ENCODE measurements around the gene RIC8A. TPM values are rescaled to one million over a fixed set of nuclear protein-coding genes. Genes with fewer than 3 reads are reported as not detected.

RIC8A gene
- total and polyA plus RNA-seq, 9 donors = 33.6 to 119 (median 83.8) TPM

DNA sequence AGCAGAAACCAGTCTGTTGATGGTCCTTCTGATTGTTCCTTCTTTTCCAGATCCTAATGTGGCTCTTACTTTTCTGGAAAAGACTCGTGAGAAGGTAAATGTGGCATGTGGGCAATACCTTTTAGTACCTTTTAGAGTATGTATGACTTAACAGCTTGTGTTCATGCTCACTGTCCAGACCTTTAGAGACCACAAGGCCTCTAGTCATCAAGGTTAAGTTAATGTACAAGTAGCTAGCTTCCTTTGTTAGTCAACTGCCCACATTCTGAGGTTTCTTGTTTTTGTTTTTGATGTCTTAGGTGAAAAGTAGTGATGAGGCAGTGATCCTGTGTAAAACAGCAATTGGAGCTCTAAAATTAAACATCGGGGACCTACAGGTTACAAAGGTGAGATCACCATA lies 36.9 kb downstream of the RIC8A start:
- no peak overlapping the region for H3K27ac ChIP-seq
- H3K27me3 ChIP-seq = no peaks in the 10 kb centered on the region
- H3K9me3 ChIP-seq = no peaks in the 10 kb centered on the region
- intact Hi-C loops (cut with DNase I) = no loop called here
- WGBS, 3 donors = 91 to 95% (median 93%) methylated on average over 2 of the region's 2 CpGs
- TF ChIP-seq, protein P1, sequence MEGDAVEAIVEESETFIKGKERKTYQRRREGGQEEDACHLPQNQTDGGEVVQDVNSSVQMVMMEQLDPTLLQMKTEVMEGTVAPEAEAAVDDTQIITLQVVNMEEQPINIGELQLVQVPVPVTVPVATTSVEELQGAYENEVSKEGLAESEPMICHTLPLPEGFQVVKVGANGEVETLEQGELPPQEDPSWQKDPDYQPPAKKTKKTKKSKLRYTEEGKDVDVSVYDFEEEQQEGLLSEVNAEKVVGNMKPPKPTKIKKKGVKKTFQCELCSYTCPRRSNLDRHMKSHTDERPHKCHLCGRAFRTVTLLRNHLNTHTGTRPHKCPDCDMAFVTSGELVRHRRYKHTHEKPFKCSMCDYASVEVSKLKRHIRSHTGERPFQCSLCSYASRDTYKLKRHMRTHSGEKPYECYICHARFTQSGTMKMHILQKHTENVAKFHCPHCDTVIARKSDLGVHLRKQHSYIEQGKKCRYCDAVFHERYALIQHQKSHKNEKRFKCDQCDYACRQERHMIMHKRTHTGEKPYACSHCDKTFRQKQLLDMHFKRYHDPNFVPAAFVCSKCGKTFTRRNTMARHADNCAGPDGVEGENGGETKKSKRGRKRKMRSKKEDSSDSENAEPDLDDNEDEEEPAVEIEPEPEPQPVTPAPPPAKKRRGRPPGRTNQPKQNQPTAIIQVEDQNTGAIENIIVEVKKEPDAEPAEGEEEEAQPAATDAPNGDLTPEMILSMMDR (IDR thresholded peaks at IDR 0.05) = no peak
- TF ChIP-seq EP300 (IDR thresholded peaks at IDR 0.05) = no peak
- TF ChIP-seq POLR2A (IDR thresholded peaks at IDR 0.05) = no peak
- H3K4me1 ChIP-seq (ENCODE audit: insufficient read depth) = no peaks in the 10 kb centered on the region
- no peaks in the 10 kb centered on the region for H3K36me3 ChIP-seq
- DNase-seq = no peak
- no peak overlapping the region for H3K4me3 ChIP-seq

- intact Hi-C loops (cut with DNase I) = loop anchor here in 1 of 4 donors (5.0 kb wide), 1 partner anchor 33 kb away; no protein-coding TSS in a partner anchor
- no peak for DNase-seq
- no peak overlapping the region for H3K27ac ChIP-seq
- H3K9me3 ChIP-seq = no peaks in the 10 kb centered on the region
- TF ChIP-seq EP300 (IDR thresholded peaks at IDR 0.05) (no peak), POLR2A (IDR thresholded peaks at IDR 0.05) (no peak)
- TF ChIP-seq, protein P1 (IDR thresholded peaks at IDR 0.05) = no peak
- no peaks in the 10 kb centered on the region for H3K36me3 ChIP-seq
- WGBS, 3 donors = 72 to 87% (median 85%) methylated on average over 8 of the region's 8 CpGs
- H3K4me3 ChIP-seq = no peak overlapping the region
- no peaks in the 10 kb centered on the region for H3K27me3 ChIP-seq
- H3K4me1 ChIP-seq (ENCODE audit: insufficient read depth) = no peaks in the 10 kb centered on the region
Observed at GRCh38 chr11:249062-249461, 41.6 kb downstream of the RIC8A start.

DNA sequence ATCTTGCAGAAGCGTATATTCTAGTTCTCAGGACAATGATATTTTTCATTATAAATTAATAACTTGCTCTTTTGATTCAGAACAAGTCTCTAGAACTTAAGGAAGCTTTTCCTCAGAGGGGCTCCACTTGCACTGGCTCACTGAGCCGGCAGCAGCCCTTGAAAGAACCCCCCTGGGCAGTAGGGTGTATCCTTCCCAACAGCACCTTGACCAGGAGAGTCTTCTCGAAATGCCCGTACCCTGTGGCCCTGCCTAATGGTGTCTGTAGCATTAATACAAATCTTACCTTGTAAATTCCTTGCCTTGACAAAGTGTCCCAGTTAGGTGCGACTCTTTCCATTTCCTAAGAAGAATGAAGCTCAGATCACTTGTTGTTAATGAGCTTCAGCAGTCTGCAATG lies 42.8 kb downstream of the RIC8A start:
- H3K9me3 ChIP-seq = no peaks in the 10 kb centered on the region
- no peaks in the 10 kb centered on the region for H3K4me1 ChIP-seq (ENCODE audit: insufficient read depth)
- TF ChIP-seq, protein P1 (IDR thresholded peaks at IDR 0.05) = no peak
- TF ChIP-seq EP300 (IDR thresholded peaks at IDR 0.05) (no peak), POLR2A (IDR thresholded peaks at IDR 0.05) (no peak)
- intact Hi-C loops (cut with DNase I) = no loop called here
- no peaks in the 10 kb centered on the region for H3K27me3 ChIP-seq
- H3K36me3 ChIP-seq = no peaks in the 10 kb centered on the region
- no peak for DNase-seq
- WGBS, 3 donors = 86 to 92% (median 91%) methylated on average over 5 of the region's 5 CpGs
- no peak overlapping the region for H3K27ac ChIP-seq
- no peak overlapping the region for H3K4me3 ChIP-seq

GRCh38 chr11:250740-251299 lies 43.3 kb downstream of the RIC8A start:
- H3K27ac ChIP-seq = no peak overlapping the region
- peak in 2 of 5 donors; percentile 56 to 65 for DNase-seq
- TF ChIP-seq, protein P1 (IDR thresholded peaks at IDR 0.05) = peak in 2 of 3 donors; percentile 13 to 30
- no peak for TF ChIP-seq POLR2A (IDR thresholded peaks at IDR 0.05)
- no peak for TF ChIP-seq EP300 (IDR thresholded peaks at IDR 0.05)

More at GRCh38 chr11:250740-251299, 43.3 kb downstream of the RIC8A start:
- no peak overlapping the region for H3K4me3 ChIP-seq
- H3K4me1 ChIP-seq (ENCODE audit: insufficient read depth) = no peaks in the 10 kb centered on the region
- intact Hi-C loops (cut with DNase I) = no loop called here
- no peaks in the 10 kb centered on the region for H3K27me3 ChIP-seq
- H3K9me3 ChIP-seq = no peaks in the 10 kb centered on the region
- H3K36me3 ChIP-seq = no peaks in the 10 kb centered on the region
- 79 to 83% (median 79%) methylated on average over 10 of the region's 10 CpGs for WGBS, 3 donors

All from ovary (tissue), 9 donors.